Activated T-cell treated with anti-CD3 and anti-CD28 coated beads for 48 hours (primary cell): Measurements from ENCODE around the gene LRRC73.
"Not testable (repeated sequence)": the region's sequence is repeated elsewhere in the genome, so short reads cannot be mapped to it uniquely, and the experiment has no call there.

ENCODE experiments used
- DNase-seq: peaks from one replicate; pipeline ENCODE4 v3.0.0-alpha.2; 2020; ENCODE audit warnings: low read depth

LRRC73 gene

DNA sequence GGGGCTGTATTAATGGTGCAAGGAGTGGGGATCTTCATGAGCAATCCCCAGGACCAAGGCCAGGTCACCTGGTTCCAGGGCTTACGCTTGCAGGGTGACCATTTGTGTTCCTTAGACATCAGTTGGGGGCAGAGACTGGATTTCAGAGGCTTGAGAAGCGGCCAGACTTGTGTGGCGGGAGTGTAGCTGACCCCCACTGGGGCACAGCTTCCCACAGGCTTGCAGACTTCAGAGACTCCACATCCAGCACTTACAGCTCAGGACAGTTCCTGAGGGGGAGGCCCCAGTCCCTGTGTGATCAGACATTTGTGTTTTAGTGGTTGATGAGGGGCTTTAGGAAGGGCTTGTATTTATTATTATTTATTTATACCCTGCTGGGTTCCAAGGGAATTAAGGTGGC, 17.5 kb downstream of the LRRC73 start:
- DNase-seq = no peak

DNA sequence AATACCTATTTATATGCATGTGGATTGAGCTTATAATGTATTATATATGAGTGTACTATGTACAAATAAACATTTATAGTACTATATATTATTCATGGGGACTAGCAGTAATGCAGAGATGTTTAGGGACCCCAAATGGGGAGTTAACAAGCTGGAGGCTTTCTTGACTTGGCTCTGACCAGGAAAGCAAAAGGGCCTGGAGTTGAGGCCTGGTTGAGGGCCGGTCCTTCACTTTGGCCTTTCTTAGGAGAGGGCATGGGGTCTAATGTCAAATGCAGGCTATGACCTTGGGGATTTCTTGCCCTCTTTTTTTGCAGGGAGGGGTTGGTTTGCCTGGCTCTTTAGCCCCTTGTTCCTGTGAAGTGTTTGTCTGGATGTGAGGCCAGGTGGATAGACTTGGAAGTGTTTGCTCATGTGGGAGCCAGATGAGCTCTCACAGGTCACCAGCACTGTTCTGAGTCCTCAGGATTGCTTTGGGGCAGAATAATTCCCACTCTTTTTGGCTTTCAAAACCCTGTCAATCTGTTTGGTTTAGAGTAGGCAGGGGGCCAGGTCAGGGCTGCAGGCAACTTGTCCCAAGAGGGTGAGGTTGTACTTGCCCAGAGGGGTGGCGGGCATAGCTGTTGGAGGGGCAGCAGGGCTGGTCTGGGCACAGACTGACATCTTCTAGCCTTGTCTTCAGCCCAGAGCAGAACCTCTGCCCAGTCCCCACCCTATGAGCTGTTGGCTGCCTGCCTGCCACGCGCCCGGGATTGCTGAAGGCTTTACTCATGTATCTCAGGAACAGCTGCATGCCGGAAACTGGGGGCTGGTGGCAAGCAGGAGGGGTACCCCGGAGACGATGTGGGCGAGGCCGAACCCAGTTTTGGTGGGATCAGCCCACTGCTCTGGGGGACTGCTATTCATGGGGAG, 18.1 kb downstream of the LRRC73 start:
- DNase-seq = no peak

- DNase-seq = no peak
Measured at GRCh38 chr6:43490523-43490939, 19.6 kb downstream of the LRRC73 start.

- DNase-seq = no peak
Measured at GRCh38 chr6:43489277-43490072, 20.7 kb downstream of the LRRC73 start.

GRCh38 chr6:43488667-43489276, 21.4 kb downstream of the LRRC73 start:
- DNase-seq = no peak

DNA sequence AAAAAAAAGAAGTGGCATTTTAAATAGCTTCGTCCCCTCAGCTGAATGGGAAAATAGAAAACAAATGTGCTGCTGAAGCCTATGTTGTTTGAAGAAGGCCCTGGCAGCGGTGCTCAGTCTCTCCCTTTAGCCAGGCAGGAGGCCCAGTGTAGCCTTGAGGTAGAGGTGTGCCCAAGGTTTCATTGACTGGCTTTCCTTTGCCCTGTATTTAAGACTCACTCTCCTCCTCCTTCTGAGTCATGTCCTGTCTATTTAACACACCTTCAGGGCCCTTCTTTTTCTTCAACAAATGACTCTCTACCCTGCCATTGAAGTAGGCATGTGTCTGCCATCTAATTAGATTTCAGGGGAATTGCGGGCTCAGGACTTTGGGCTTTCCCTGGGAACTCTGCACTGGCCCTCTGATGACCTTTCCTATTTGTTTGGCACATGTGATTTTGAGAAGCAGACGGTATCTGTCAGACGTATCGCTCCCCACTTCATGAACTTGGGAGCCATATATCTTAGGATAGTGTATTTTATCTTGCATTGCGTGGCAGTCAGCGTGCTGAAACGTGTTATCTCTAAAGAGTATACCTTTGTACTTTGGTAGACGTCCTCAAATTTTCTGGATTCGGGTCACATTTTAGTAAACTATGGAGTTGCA, 28.4 kb downstream of the LRRC73 start:
- DNase-seq = no peak

DNA sequence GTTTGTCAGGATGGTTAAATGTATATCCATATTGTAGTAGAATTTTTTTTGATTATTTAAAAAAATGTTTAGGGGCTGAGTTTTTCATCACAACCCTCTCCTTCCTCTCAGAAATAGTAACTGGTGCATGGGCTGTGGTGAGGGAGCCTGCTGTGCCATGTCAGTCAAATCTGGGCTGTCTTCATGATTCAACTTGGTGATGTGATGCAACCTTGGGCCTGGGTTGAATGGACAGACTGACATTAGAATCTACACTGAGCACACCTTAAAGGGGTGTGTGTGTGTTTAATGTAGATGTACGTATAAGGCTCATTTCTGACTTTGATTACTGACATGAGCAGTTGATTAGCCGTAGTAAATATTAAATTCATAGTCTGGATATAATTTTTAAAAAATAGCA, 29.1 kb downstream of the LRRC73 start:
- no peak for DNase-seq

DNA sequence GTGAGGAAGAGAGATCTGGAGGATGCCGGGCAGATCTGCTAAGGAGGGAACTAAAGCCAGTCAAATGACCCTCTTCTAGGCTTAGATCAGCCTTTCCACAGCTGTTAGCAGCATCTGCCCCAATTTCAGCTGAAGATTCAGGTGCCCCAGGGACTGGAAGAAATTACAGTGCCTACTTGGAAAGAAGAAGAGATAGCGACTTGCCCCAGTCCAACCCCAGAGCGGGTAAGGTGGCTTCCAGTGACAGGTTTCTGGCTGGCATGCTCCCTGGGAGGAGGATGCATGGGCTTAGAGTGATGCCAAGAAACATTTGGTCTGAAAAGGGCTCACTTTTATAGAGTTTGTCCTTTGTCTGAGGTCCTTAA, 32.2 kb downstream of the LRRC73 start:
- DNase-seq = no peak

DNA sequence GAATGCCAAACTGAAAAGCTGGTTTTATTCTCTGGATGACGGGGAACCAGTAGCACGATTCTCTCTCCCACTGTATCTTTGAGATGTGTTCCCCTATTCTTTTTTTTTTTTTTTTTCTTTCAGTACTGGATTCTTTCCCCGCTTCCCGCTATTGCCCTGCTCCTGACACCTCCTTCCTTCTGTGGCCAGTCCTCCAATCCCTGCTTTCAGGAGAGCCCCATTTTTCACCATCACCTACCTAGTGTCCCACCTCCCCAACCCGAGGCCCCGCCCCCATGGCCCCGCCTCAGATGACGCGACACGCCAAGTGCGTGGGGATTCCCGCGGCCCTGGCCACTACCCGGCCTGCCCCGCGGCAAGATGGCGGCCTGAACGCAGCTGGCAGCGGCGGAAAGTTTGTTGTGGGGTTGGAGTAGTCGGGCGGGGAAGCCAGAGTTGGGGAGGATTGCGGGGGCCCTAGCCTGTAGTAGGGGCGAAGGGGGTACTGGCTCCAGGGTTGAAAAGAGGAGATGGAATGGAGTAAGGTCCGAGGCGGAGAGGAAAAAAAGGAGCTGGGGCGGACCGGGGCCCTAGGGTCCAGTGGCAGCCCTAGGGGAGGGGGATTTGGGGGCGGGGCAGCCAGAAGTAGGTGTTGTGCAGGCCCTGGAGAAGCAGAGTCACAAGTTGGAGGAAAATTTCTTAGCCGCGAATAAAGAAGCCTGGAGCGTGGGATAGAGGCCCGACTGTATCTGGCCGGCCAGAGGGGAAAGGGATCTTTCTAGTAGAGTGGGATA, 32.7 kb downstream of the LRRC73 start, which contains the start of gene TJAP1:
Gene TJAP1, plus strand, starts transcription at position 336 of the 773 bp plus-strand sequence. CDS start 21,432 bp downstream, outside the sequence.
- DNase-seq = peak; percentile 98

- DNase-seq = no peak
Measured at GRCh38 chr6:43476746-43477145, 33.4 kb downstream of the LRRC73 start.

GRCh38 chr6:43475516-43475915, 34.6 kb downstream of the LRRC73 start:
- DNase-seq = no peak

DNA sequence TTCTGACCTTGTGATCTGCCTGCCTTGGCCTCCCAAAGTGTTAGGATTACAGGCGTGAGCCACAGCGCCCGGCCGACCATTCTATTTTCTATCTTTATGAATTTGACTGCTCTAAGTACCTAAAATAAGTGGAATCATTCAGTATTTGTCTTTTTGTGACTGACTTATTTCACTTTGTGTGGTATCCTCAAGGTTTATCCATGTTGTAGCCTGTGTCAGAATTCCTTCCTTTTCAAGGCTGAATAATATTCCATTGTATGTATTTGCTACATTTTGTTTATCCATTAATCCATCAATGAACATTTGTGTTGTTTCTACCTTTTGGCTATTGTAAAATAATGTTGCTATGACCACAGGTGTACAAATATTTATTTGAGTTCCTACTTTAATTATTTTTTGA, 37.6 kb downstream of the LRRC73 start:
- no peak for DNase-seq

DNA sequence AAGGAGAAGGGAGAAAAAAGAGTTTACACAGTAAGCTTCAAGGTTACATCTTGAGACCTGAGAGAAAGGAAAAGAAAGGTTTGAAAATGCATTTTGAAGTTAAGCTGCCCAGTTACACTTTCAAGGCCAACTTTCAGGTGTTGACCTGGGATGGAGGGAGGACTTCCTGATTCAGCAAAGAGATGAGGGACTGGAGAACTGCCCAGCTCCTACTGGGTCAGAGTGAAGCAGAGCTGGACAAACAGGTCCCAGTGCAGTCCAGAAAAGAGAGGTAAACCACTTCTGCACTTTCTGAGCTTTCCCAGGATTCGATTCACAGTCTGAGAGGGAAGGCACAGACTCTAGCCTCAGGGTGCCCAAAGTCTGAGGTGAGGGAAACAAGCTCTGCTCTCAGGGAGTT, 38.7 kb downstream of the LRRC73 start:
- DNase-seq = no peak

DNA sequence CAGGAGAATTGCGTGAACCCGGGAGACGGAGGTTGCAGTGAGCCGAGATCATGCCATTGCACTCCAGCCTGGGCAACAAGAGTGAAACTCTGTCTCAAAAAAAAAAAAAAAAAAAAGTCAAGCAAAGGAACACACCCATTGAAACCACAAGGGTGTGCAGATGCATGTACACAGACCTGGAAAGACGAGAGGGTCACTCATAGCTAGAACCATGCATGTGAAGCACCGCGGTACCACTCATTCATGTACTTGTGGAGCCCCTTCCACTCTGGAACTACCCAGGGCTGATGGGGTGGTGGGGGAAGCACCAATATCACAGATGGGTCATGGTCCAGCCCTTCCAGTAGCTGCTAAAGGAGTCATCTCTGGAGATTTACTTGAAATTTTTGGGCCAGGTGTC, 40.2 kb downstream of the LRRC73 start:
- no peak for DNase-seq

DNA sequence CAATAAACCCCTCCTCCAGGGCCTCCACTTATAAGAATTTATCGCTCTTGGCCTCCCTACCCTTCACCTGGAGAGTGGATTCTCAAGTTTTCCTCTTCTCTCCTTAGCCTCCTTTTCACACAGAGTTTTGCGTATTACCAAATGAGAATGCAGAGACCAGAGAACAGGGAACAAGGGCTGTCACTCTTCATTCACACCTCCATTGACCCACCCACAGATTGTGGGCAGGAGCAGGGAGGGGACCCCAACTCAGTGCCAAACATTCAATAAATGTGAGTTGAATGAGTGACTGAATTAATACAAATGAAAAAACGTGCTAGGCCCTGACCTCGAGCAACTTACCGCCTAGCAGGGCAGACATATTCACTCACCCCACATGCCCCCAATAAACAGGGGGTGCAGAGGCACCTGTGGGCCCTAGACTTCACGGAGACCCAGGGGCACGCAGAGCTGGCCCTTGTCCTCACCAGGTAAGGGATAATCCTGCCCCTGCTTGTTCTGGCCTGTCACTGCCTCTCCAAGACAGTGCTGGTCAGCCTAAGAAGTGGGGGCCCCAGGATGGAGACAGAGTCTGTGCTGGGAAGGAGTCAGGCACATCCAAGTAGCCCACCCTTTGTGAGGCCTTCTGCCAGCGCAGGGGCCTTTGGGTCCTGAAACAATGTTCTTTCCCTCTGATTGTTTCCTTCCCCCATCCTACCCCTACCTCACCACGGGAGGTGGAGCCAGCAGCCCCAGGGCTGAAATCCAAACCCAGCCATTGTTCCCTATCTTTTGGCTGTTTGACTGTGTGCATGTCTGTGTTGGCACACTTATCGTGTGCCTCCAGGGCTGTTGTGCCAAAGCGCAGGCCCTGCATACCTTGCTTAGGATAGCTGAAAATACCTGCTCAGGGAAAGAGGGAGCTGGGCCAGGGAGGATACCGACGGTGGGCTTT, 41.1 kb downstream of the LRRC73 start:
- DNase-seq = no peak

GRCh38 chr6:43468240-43468639, 41.9 kb downstream of the LRRC73 start:
- DNase-seq = no peak

GRCh38 chr6:43467752-43468151, 42.4 kb downstream of the LRRC73 start:
- DNase-seq = no peak

DNA sequence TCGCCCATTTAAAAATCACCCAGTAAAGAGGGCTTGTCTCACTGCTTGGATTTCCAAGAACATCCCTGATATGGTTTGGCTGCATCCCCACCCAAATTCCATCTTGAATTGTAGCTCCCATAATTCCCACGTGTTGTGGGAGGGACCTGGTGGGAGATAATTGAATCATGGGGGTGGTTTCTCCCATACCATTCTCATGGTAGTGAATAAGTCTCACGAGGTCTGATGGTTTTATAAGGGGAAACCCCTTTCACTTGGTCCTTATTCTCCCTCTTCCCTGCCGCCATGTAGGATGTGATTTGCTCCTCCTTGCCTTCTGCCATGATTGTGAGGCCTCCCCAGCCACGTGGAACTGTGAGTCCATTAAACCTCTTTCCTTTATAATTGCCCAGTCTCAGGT, 42.9 kb downstream of the LRRC73 start:
- not testable (repeated sequence) for DNase-seq

DNA sequence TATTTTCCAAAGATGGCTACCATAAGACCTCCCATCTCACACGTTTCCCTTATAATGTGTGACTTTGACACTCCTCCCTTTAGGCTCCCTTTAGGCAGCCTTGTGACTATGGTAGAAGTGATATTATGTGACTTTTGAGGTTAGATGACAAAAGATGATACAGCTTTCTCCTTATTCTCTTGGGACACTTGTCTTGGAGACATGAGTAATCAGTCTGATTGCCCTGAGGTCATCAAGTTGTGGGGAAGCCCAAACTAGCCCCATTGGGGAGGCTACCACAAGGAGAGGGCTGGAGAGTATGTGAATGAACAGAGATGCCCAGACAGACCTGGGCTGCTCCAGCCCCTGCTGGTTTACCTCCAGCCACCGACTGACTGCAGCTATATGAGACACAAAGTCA, 44.2 kb downstream of the LRRC73 start:
- DNase-seq = no peak

GRCh38 chr6:43464337-43464736, 45.8 kb downstream of the LRRC73 start:
- no peak for DNase-seq
